WTC11 (cell line): Measurements from ENCODE around the gene PIP4K2A. TPM values are rescaled to one million over a fixed set of nuclear protein-coding genes. Genes with fewer than 3 reads are reported as not detected.

Source experiments
- ATAC-seq: fragments of 200-7000 bp; cut with Tn5 transposase; 2 replicates; pipeline ENCODE4 v1.10.0; 2021; ENCODE audit warnings: mild to moderate bottlenecking, moderate library complexity
- CTCF ChIA-PET: fragments of 300-600 bp; sonication (Branson Sonifier 250); formaldehyde crosslinking; loops from one replicate; lab custom pipeline; 2021; ENCODE audit warnings: antibody characterized with exemption; lab: Charles Lee
- POLR2A ChIA-PET: fragments of 350-600 bp; sonication (Branson Sonifier 250); formaldehyde crosslinking; loops from one replicate; lab custom pipeline; 2021; ENCODE audit warnings: antibody characterized with exemption; lab: Charles Lee
- DNase-seq: peaks from one replicate; pipeline ENCODE4 v3.0.0; 2021; ENCODE audit warnings: low spot score
- H3K27ac Mint-ChIP-seq: 2 replicates; pipeline ENCODE4 v1.8.0; 2021; ENCODE audit warnings: mixed read lengths
- H3K27me3 Mint-ChIP-seq: 2 replicates; pipeline ENCODE4 v1.8.0; 2021; ENCODE audit warnings: low read depth, mild to moderate bottlenecking, moderate library complexity, mixed read lengths
- H3K36me3 Mint-ChIP-seq: 2 replicates; pipeline ENCODE4 v1.8.0; 2021; ENCODE audit warnings: mixed read lengths
- H3K4me1 Mint-ChIP-seq: 2 replicates; pipeline ENCODE4 v1.8.0; 2022; ENCODE audit warnings: mixed read lengths
- H3K4me3 Mint-ChIP-seq: 2 replicates; pipeline ENCODE4 v1.8.0; 2021; ENCODE audit warnings: mild to moderate bottlenecking, moderate library complexity, mixed read lengths
- H3K9me3 Mint-ChIP-seq: 2 replicates; pipeline ENCODE4 v1.8.0; 2021; ENCODE audit warnings: mixed read lengths
- AR ChIP-seq: fragments of 250-450 bp; sonication (Bioruptor Pico); IDR thresholded peaks from 2 replicates; pipeline ENCODE4 v1.9.0; 2021; ENCODE audit warnings: mild to moderate bottlenecking
- ATF2 ChIP-seq: sonication (generic); formaldehyde crosslinking; IDR thresholded peaks from 2 replicates; pipeline ENCODE4 v1.8.1; 2022; ENCODE audit warnings: low read depth, missing genetic modification reagents, borderline replicate concordance
- FOXJ3 ChIP-seq: sonication (generic); formaldehyde crosslinking; IDR thresholded peaks from 2 replicates; pipeline ENCODE4 v1.9.0; 2021; ENCODE audit warnings: missing genetic modification reagents, mild to moderate bottlenecking, borderline replicate concordance
- FOXK1 ChIP-seq: sonication (generic); formaldehyde crosslinking; IDR thresholded peaks from 2 replicates; pipeline ENCODE4 v1.8.0; 2022; ENCODE audit warnings: mild to moderate bottlenecking, moderate library complexity, missing genetic modification reagents
- GTF2I ChIP-seq: fragments of 250-450 bp; sonication (Bioruptor Pico); conservative IDR thresholded peaks from 2 replicates; pipeline ENCODE4 v1.4.0; 2021; ENCODE audit warnings: mild to moderate bottlenecking
- IRF1 ChIP-seq: sonication (generic); formaldehyde crosslinking; IDR thresholded peaks from 2 replicates; pipeline ENCODE4 v1.8.0; 2023; ENCODE audit warnings: missing genetic modification reagents
- JAZF1 ChIP-seq: fragments of 250-450 bp; sonication (Bioruptor Pico); IDR thresholded peaks from 2 replicates; pipeline ENCODE4 v1.9.0; 2021; ENCODE audit warnings: moderate library complexity, mild to moderate bottlenecking, inconsistent platforms
- NFATC4 ChIP-seq: fragments of 250-450 bp; sonication (Bioruptor Pico); IDR thresholded peaks from 2 replicates; pipeline ENCODE4 v1.9.0; 2021; ENCODE audit warnings: mild to moderate bottlenecking
- NR2C2 ChIP-seq: sonication (generic); formaldehyde crosslinking; IDR thresholded peaks from 2 replicates; pipeline ENCODE4 v1.8.0; 2022; ENCODE audit warnings: mild to moderate bottlenecking, missing genetic modification reagents
- PRRX2 ChIP-seq: fragments of 250-450 bp; sonication (Bioruptor Pico); IDR thresholded peaks from 2 replicates; pipeline ENCODE4 v1.8.0; 2021; ENCODE audit warnings: mild to moderate bottlenecking
- RELA ChIP-seq: sonication (generic); formaldehyde crosslinking; IDR thresholded peaks from 2 replicates; pipeline ENCODE4 v1.8.1; 2022; ENCODE audit warnings: missing genetic modification reagents, mild to moderate bottlenecking, borderline replicate concordance
- ZNF532 ChIP-seq: fragments of 250-450 bp; sonication (Bioruptor Pico); IDR thresholded peaks from 2 replicates; pipeline ENCODE4 v1.9.0; 2021; ENCODE audit warnings: mild to moderate bottlenecking, borderline replicate concordance
- total RNA-seq: library from RNA; stranded (reverse); gene quantifications from 3 replicates; pipeline ENCODE4 v1.2.3, GENCODE V29; 2021
- TF ChIP-seq, protein P1 (sequence below): sonication (generic); formaldehyde crosslinking; IDR thresholded peaks from 2 replicates; pipeline ENCODE4 v1.8.1; 2023; ENCODE audit warnings: mild to moderate bottlenecking, moderate library complexity, missing genetic modification reagents
- TF ChIP-seq, protein P2 (sequence below): fragments of 250-450 bp; sonication (Bioruptor Pico); IDR thresholded peaks from 2 replicates; pipeline ENCODE4 v1.8.0; 2021; ENCODE audit warnings: mild to moderate bottlenecking
- TF ChIP-seq, protein P3 (sequence below): sonication (generic); formaldehyde crosslinking; IDR thresholded peaks from 2 replicates; pipeline ENCODE4 v1.8.1; 2023; ENCODE audit warnings: mild to moderate bottlenecking, missing genetic modification reagents, moderate library complexity

Gene PIP4K2A
- total RNA-seq, 1 experiment from 2014 or later, result 47.5 TPM

DNA sequence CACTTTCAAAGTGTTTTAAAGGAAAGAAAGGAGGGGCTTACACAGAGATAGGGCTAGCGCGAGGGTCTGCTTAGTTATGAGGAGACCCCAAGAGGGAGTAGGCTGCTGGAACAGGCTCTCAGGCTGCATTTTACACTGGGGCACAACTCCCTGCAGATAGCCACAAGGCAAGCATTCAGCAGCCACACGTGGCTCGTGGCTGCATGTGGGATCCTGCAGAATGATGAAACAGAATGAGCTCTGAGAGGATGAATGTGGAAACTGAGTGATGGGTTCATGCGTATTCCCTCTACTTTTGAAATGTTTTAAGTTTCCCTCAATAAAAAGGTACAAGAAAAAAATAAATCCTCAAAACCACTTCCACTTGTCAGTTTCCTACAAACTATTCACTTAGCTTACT, 37.0 kb downstream of the PIP4K2A start (continued):
- TF ChIP-seq ZNF532 (CRISPR knock-in tag) (no peak), PRRX2 (CRISPR knock-in tag) (no peak)

- CTCF ChIA-PET, result no interaction called here
- H3K4me1 Mint-ChIP-seq, result peaks cover 84% of the 10 kb centered on the region
- ATAC-seq (no peak), DNase-seq (no peak)
- no peak overlapping the region for H3K27ac Mint-ChIP-seq
- no peaks in the 10 kb centered on the region; the same call in 1 of the 2 replicates for H3K36me3 Mint-ChIP-seq
- H3K9me3 Mint-ChIP-seq, result no peaks in the 10 kb centered on the region
- TF ChIP-seq ATF2, result no peak
- no peak for TF ChIP-seq NR2C2 (CRISPR knock-in tag)
- no peak for TF ChIP-seq GTF2I
- TF ChIP-seq, protein P1, sequence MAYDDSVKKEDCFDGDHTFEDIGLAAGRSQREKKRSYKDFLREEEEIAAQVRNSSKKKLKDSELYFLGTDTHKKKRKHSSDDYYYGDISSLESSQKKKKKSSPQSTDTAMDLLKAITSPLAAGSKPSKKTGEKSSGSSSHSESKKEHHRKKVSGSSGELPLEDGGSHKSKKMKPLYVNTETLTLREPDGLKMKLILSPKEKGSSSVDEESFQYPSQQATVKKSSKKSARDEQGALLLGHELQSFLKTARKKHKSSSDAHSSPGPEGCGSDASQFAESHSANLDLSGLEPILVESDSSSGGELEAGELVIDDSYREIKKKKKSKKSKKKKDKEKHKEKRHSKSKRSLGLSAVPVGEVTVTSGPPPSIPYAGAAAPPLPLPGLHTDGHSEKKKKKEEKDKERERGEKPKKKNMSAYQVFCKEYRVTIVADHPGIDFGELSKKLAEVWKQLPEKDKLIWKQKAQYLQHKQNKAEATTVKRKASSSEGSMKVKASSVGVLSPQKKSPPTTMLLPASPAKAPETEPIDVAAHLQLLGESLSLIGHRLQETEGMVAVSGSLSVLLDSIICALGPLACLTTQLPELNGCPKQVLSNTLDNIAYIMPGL (CRISPR knock-in tag), result no peak
- TF ChIP-seq AR (CRISPR knock-in tag), result no peak
- no peak for TF ChIP-seq NFATC4 (CRISPR knock-in tag)
- TF ChIP-seq, protein P2, sequence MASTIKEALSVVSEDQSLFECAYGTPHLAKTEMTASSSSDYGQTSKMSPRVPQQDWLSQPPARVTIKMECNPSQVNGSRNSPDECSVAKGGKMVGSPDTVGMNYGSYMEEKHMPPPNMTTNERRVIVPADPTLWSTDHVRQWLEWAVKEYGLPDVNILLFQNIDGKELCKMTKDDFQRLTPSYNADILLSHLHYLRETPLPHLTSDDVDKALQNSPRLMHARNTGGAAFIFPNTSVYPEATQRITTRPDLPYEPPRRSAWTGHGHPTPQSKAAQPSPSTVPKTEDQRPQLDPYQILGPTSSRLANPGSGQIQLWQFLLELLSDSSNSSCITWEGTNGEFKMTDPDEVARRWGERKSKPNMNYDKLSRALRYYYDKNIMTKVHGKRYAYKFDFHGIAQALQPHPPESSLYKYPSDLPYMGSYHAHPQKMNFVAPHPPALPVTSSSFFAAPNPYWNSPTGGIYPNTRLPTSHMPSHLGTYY, result no peak
- TF ChIP-seq JAZF1, result no peak
- H3K4me3 Mint-ChIP-seq, result no peak overlapping the region
- POLR2A ChIA-PET, result no interaction called here
- H3K27me3 Mint-ChIP-seq, result no peaks in the 10 kb centered on the region
Measured at GRCh38 chr10:22676435-22676834, 37.9 kb downstream of the PIP4K2A start.

DNA sequence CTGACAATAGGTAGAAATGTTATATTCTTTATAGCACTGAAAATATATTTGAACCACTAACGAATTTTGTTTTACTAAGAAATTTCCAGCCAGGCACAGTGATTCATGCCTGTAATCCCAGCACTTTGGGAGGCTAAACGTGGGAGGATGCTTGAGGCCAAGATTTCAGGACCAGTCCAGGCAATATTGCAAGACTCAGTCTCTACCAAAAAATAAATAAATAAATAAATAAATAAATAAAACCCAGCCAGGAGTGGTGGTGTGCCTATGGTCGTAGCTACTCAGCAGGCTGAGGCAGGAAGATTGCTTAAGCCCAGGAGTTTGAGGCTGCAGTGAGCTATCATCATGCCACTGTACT, 39.8 kb downstream of the PIP4K2A start:
- Mint-ChIP-seq H3K9me3 (no peaks in the 10 kb centered on the region), H3K27me3 (no peaks in the 10 kb centered on the region), H3K4me1 (peaks cover 83% of the 10 kb centered on the region), H3K27ac (no peak overlapping the region; the same call in 1 of the 2 replicates), H3K4me3 (no peak overlapping the region), H3K36me3 (no peaks in the 10 kb centered on the region; the same call in 1 of the 2 replicates)
- ATAC-seq, result no peak
- POLR2A ChIA-PET, result interaction anchor here (0.7 kb wide), 1 partner anchor 26 kb away, joined by 3 read pairs; no protein-coding TSS in a partner anchor
- DNase-seq, result no peak
- TF ChIP-seq, protein P3, sequence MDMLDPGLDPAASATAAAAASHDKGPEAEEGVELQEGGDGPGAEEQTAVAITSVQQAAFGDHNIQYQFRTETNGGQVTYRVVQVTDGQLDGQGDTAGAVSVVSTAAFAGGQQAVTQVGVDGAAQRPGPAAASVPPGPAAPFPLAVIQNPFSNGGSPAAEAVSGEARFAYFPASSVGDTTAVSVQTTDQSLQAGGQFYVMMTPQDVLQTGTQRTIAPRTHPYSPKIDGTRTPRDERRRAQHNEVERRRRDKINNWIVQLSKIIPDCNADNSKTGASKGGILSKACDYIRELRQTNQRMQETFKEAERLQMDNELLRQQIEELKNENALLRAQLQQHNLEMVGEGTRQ (CRISPR knock-in tag), result no peak
- TF ChIP-seq NR2C2 (CRISPR knock-in tag) (no peak), ZNF532 (CRISPR knock-in tag) (no peak), FOXK1 (no peak), RELA (CRISPR knock-in tag) (no peak), IRF1 (no peak), FOXJ3 (no peak)
- CTCF ChIA-PET, result interaction anchor here (0.9 to 1.1 kb wide), 2 partner anchors 20 to 25 kb away, joined by 3 read pairs; no protein-coding TSS in a partner anchor
